ENCODE data around the gene COBLL1. TPM values are rescaled to one million over a fixed set of nuclear protein-coding genes. Genes with fewer than 3 reads are reported as not detected.

COBLL1 gene
- total RNA-seq, 1 donor from 2014 or later = 110 TPM

DNA sequence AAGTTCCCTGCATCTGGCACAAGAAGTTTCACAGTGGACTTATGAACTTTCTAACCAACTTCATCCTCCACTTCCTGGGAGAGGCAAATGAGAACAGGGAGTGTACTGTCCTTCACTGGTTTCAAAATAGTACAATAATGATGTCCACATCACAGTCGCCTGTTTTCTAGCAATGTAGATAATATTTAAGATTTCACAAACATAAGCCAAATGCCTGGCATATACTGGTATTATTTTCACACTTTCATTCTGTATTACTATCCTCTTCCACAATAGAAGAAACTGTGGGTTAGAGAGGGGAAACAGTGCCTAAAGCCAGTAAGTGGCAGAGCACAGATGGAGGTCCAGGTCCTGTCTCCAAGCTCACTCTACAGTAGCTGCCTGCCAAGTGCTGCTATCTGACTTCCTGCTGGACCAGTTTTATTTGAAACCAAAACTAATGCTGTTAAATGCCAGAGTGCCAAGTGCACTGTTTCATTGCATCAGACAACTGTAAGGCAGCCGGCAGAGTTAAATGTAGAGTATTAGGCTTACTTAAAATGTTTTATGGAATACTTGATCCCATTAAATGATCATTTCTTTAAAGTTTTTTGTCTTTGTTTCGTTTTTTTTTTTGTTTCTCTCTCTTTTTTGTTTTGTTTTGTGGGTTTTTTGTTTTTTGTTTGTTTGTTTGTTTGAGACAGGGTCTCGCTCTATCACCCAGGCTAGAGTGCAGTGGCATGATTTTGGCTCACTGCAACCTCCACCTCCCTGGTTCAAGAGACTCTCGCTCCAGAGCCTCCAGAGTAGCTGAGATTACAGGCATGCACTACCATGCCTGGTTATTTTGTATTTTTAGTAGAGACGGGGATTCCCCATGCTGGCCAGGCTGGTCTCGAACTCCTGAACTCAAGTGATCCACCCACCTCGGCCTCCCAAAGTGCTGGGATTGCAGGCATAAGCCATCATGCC is 15.1 kb downstream of the COBLL1 start:
- H3K27ac Mint-ChIP-seq = peak overlapping the region; percentile 70
- H3K4me1 Mint-ChIP-seq = peaks cover 39% of the 10 kb centered on the region
- no peaks in the 10 kb centered on the region for H3K27me3 Mint-ChIP-seq (ENCODE audit: low read depth)
- no peak for DNase-seq (ENCODE audit: low spot score in 2 of 2, unreplicated experiment in 2 of 2)
- H3K36me3 Mint-ChIP-seq = no peaks in the 10 kb centered on the region
- no peak overlapping the region for H3K4me3 Mint-ChIP-seq
- TF ChIP-seq, protein P1, sequence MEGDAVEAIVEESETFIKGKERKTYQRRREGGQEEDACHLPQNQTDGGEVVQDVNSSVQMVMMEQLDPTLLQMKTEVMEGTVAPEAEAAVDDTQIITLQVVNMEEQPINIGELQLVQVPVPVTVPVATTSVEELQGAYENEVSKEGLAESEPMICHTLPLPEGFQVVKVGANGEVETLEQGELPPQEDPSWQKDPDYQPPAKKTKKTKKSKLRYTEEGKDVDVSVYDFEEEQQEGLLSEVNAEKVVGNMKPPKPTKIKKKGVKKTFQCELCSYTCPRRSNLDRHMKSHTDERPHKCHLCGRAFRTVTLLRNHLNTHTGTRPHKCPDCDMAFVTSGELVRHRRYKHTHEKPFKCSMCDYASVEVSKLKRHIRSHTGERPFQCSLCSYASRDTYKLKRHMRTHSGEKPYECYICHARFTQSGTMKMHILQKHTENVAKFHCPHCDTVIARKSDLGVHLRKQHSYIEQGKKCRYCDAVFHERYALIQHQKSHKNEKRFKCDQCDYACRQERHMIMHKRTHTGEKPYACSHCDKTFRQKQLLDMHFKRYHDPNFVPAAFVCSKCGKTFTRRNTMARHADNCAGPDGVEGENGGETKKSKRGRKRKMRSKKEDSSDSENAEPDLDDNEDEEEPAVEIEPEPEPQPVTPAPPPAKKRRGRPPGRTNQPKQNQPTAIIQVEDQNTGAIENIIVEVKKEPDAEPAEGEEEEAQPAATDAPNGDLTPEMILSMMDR (IDR thresholded peaks at IDR 0.05; ENCODE audit: unreplicated experiment) = no peak
- no peaks in the 10 kb centered on the region for H3K9me3 Mint-ChIP-seq

DNA sequence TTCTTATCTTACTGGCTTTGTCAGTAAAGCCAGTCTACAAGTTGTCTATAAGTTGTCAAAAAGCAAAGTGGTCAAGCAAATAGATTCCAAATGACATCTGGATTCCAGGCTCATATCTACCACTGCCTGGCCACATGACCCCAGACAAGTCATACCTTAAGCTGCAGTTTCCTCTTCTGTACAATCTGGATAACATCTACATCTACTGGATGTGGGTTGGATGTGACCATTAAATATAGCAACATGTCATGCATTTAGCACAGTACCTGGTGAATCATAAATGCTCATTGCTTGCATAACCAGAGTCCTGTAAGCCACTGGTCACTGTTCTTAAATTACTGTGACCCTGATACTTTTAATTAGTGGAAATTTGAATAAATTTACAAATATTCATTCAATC is 16.8 kb downstream of the COBLL1 start:
- H3K4me1 Mint-ChIP-seq = peaks cover 36% of the 10 kb centered on the region
- H3K27me3 Mint-ChIP-seq (ENCODE audit: low read depth) = no peaks in the 10 kb centered on the region
- H3K4me3 Mint-ChIP-seq = no peak overlapping the region
- TF ChIP-seq, protein P1 (IDR thresholded peaks at IDR 0.05; ENCODE audit: unreplicated experiment) = no peak
- H3K27ac Mint-ChIP-seq = no peak overlapping the region
- H3K9me3 Mint-ChIP-seq = no peaks in the 10 kb centered on the region
- H3K36me3 Mint-ChIP-seq = no peaks in the 10 kb centered on the region
- DNase-seq (ENCODE audit: low spot score in 2 of 2, unreplicated experiment in 2 of 2) = no peak

DNA sequence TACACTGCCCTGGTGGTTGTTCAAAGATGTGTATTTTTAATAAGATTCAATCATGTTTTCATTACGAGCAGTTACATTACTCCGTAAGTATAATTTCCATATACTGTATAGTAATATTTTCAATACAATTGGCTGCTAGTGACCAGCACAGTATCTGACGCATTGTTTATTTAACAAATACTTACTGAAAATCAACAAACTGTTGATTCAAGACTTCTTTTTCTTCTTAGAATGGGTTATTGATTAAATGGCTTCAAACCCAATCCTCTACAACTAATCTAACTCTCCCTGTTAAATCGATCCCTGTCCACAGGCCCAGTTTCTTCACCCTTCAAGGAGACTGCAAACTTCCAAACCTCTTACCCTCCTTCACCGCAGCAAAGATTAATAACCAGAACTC is 18.5 kb downstream of the COBLL1 start:
- no peak overlapping the region for H3K4me3 Mint-ChIP-seq
- H3K4me1 Mint-ChIP-seq = peaks cover 25% of the 10 kb centered on the region
- H3K27me3 Mint-ChIP-seq (ENCODE audit: low read depth) = no peaks in the 10 kb centered on the region
- DNase-seq (ENCODE audit: low spot score in 2 of 2, unreplicated experiment in 2 of 2) = no peak
- no peak overlapping the region for H3K27ac Mint-ChIP-seq
- no peaks in the 10 kb centered on the region for H3K9me3 Mint-ChIP-seq
- no peaks in the 10 kb centered on the region for H3K36me3 Mint-ChIP-seq
- TF ChIP-seq, protein P1 (IDR thresholded peaks at IDR 0.05; ENCODE audit: unreplicated experiment) = no peak

DNA sequence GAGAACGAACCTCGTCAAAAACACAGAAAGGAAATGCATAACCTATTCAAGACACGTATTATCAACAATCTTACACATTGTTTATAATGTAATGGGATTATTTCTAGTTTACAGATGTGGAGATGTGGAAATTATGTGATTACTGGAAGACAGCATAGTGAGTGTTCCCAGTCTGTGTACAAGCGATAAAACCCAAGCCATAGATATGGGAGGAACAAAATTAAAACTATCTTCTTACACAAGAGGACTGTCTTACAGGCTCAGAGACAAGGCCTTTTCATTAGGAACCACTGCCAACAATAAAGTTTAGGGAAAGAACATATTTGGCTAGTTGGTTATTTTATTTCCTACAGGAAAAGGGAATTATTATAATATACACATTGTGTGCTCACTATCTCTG is 20.3 kb downstream of the COBLL1 start:
- Mint-ChIP-seq H3K27me3 (ENCODE audit: low read depth) (no peaks in the 10 kb centered on the region), H3K27ac (peak overlapping the region; percentile 32), H3K36me3 (no peaks in the 10 kb centered on the region), H3K4me1 (peaks cover 17% of the 10 kb centered on the region), H3K9me3 (no peaks in the 10 kb centered on the region), H3K4me3 (no peak overlapping the region)
- DNase-seq (ENCODE audit: low spot score in 2 of 2, unreplicated experiment in 2 of 2) = no peak
- TF ChIP-seq, protein P1 (IDR thresholded peaks at IDR 0.05; ENCODE audit: unreplicated experiment) = no peak

DNA sequence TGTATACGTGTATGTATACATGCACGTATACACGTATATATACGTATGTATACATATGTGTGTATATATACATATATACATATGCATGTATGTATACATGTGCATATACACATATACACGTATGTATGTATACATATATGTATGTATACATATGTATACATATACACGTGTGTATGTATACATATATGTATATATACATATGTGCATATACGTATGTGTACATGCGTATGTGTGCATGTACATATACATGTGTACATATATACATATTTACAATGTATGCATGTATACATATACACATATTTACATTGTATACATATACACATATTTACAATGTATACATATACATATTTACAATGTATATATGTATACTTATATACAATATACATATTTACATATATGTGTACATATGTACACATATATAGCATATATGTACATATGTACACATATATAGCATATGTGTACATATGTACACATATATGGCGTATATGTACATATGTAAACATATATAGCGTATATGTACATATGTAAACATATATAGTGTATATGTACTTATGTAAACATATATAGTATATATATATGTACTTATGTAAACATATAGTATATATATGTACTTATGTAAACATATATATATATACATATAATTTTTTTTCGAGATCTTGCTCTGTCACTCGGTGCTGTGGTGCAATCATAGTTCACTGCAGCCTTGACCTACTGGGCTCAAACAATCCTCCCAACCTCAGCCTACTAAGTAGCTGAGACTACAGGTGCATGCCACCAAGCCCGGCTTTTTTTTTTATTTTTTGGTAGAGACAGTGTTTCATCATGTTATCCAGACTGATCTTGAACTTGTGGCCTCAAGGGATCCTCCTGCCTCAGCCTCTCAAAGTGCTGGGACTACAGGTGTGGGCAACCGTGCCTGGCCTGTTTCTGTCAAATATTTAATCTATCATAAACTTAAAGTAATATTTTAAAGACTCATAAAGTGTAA is 23.2 kb downstream of the COBLL1 start:
- H3K36me3 Mint-ChIP-seq = no peaks in the 10 kb centered on the region
- no peak overlapping the region for H3K27ac Mint-ChIP-seq
- H3K4me3 Mint-ChIP-seq = no peak overlapping the region
- DNase-seq (ENCODE audit: low spot score in 2 of 2, unreplicated experiment in 2 of 2) = no peak
- peaks cover 20% of the 10 kb centered on the region for H3K4me1 Mint-ChIP-seq
- H3K9me3 Mint-ChIP-seq = no peaks in the 10 kb centered on the region
- no peaks in the 10 kb centered on the region for H3K27me3 Mint-ChIP-seq (ENCODE audit: low read depth)
- TF ChIP-seq, protein P1 (IDR thresholded peaks at IDR 0.05; ENCODE audit: unreplicated experiment) = no peak
